NCI-H82 treated with DMSO at 0.1 percent for 48 hours (cell line): ENCODE measurements around the gene H2AZ2.
"Not testable (repeated sequence)": the region's sequence is repeated elsewhere in the genome, so short reads cannot be mapped to it uniquely, and the experiment has no call there.

Experiments used
- DNase-seq: peaks from one replicate; lab custom pipeline; 2025; ENCODE audit not compliant: unreplicated experiment; lab: John Stamatoyannopoulos, UW

The H2AZ2 gene

GRCh38 chr7:44787762-44788161 is 60.1 kb downstream of the H2AZ2 start:
- no peak for DNase-seq

- DNase-seq: no peak
Measured at GRCh38 chr7:44787041-44787440, 60.8 kb downstream of the H2AZ2 start.

- not testable (repeated sequence) for DNase-seq
Measured at GRCh38 chr7:44785218-44785617, 62.7 kb downstream of the H2AZ2 start.

- DNase-seq: no peak
Measured at GRCh38 chr7:44784364-44784763, 63.5 kb downstream of the H2AZ2 start.

DNA sequence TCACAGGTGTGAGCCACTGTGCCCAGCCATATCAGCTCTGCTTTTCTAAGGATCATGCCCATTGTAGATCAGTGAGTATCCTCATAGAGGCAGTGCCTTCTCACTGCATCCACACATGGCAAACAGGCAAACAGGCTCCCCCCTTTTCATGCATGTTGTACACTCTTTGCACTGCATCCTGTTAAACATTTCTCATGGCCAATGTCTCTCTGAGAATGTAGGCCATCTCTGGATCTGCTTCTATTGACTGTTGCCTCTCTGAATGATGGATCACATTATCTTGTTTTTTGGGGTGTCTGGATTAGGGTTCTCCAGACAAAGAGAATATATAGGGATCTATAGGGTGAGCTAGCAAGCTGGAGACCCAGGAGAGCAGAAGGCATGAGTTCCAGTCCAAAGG is 64.5 kb downstream of the H2AZ2 start:
- DNase-seq: no peak

GRCh38 chr7:44782460-44782859 is 65.4 kb downstream of the H2AZ2 start:
- no peak for DNase-seq
